Panc1 (cell line): Measurements from ENCODE around the gene RIMKLA. TPM values are rescaled to one million over a fixed set of nuclear protein-coding genes. Genes with fewer than 3 reads are reported as not detected.
A peak's percentile ranks its signal among the peaks of the same experiment; 100 is the strongest.

ENCODE experiments used
- ATAC-seq: fragments of 200-7000 bp; cut with Tn5 transposase; 2 replicates; pipeline ENCODE4 v1.9.1; 2020; ENCODE audit warnings: mild to moderate bottlenecking, moderate library complexity
- BruUV-seq: library from RNA; stranded (reverse); fragments of 400-500 nt; replicated peaks from 2 replicates; lab custom pipeline; 2021; lab: Mats Ljungman, UMichigan
- CTCF ChIA-PET: fragments of 300-600 bp; sonication (Branson Sonifier 250); formaldehyde crosslinking; loops from one replicate; lab custom pipeline; 2022; ENCODE audit warnings: antibody characterized with exemption; lab: Charles Lee
- POLR2A ChIA-PET: fragments of 300-600 bp; sonication (Branson Sonifier 250); formaldehyde crosslinking; loops from one replicate; lab custom pipeline; 2022; ENCODE audit warnings: antibody characterized with exemption; lab: Charles Lee
- DNase-seq: peaks from one replicate; pipeline ENCODE4 v3.0.0-alpha.2; 2010; ENCODE audit warnings: low read depth, low spot score
- H3K27ac ChIP-seq: 2 replicates; pipeline ENCODE4 v1.5.1; 2011; ENCODE audit warnings: mild to moderate bottlenecking, low read length, inconsistent platforms
- H3K27me3 ChIP-seq: fragments of 200-500 bp; sonication (Bioruptor generic); 2 replicates; pipeline ENCODE4 v1.6.0; 2014; ENCODE audit warnings: low read length, inconsistent platforms; ENCODE audit not compliant: control insufficient read depth, insufficient read depth
- H3K36me3 ChIP-seq: fragments of 200-500 bp; sonication (Bioruptor generic); 2 replicates; pipeline ENCODE4 v1.5.1; 2014; ENCODE audit warnings: inconsistent platforms, mild to moderate bottlenecking, low read length, moderate library complexity; ENCODE audit not compliant: control insufficient read depth, insufficient read depth
- H3K4me1 ChIP-seq: 2 replicates; pipeline ENCODE4 v1.5.1; 2011; ENCODE audit warnings: inconsistent platforms, mild to moderate bottlenecking, low read length, moderate library complexity; ENCODE audit not compliant: control insufficient read depth, insufficient read depth
- H3K4me3 ChIP-seq, 2 experiments: 2 replicates each; pipeline ENCODE4 v1.5.1; 2011 to 2012; ENCODE audit warnings: low read depth in 2 of 2, low read length in 2 of 2, mild to moderate bottlenecking in 2 of 2, inconsistent platforms in 1 of 2, moderate library complexity in 1 of 2
- H3K9me3 ChIP-seq: fragments of 200-500 bp; sonication (Bioruptor generic); 2 replicates; pipeline ENCODE4 v1.5.1; 2014; ENCODE audit warnings: low read depth, mild to moderate bottlenecking, inconsistent platforms, low read length, moderate library complexity; ENCODE audit not compliant: control insufficient read depth, insufficient read depth
- CTCF ChIP-seq: fragments of 450-650 bp; IDR thresholded peaks from 2 replicates; pipeline ENCODE4 v1.5.1; 2017; ENCODE audit warnings: mild to moderate bottlenecking
- POLR2AphosphoS5 ChIP-seq: IDR thresholded peaks from 2 replicates; pipeline ENCODE4 v1.6.1; 2012; ENCODE audit warnings: mild to moderate bottlenecking, low read depth, low read length, moderate library complexity
- REST ChIP-seq, 2 experiments: IDR thresholded peaks; 2 replicates each; pipeline ENCODE4 v1.6.1; 2011 to 2012; ENCODE audit warnings: low read depth in 2 of 2, control low read depth in 1 of 2, low read length in 1 of 2, mild to moderate bottlenecking in 1 of 2, moderate library complexity in 1 of 2; ENCODE audit not compliant: insufficient read depth in 1 of 2
- SIN3A ChIP-seq: IDR thresholded peaks from 2 replicates; pipeline ENCODE4 v1.6.1; 2012; ENCODE audit warnings: low read depth, mild to moderate bottlenecking, low read length, moderate library complexity, borderline replicate concordance; ENCODE audit not compliant: insufficient read depth
- TCF7L2 ChIP-seq: IDR thresholded peaks from 2 replicates; pipeline ENCODE4 v1.6.1; 2011; ENCODE audit warnings: mild to moderate bottlenecking, low read depth, low read length, inconsistent platforms
- in situ Hi-C: cut with HindIII; loops from 2 replicates; pipeline ENCODE4 v1.10.0; 2016; ENCODE audit warnings: low sequenced_read_pairs, low pct_unique_long_range_greater_than_20kb
- intact Hi-C: fragments of 100-400 bp; cut with micrococcal nuclease; formaldehyde crosslinking; loops from one replicate; pipeline ENCODE4 v1.10.0; 2022; ENCODE audit not compliant: unreplicated experiment
- total RNA-seq: library from RNA; stranded (reverse); gene quantifications from one replicate; pipeline ENCODE4 v1.2.1, GENCODE V29; 2021; ENCODE audit not compliant: unreplicated experiment

Gene RIMKLA
- total RNA-seq, 1 experiment from 2014 or later = 13.6 TPM

- H3K36me3 ChIP-seq = no peaks in the 10 kb centered on the region
- no TSS peak for BruUV-seq
- in situ Hi-C loops = no loop called here
- TF ChIP-seq TCF7L2 (no peak), CTCF (no peak), SIN3A (no peak), REST (IDR thresholded peaks at IDR 0.05; ENCODE audit: insufficient read depth in 1 of 2, low read depth in 2 of 2, low read length in 1 of 2) (no peak)
- peaks cover 11% of the 10 kb centered on the region for H3K4me1 ChIP-seq
- H3K9me3 ChIP-seq = no peaks in the 10 kb centered on the region
- ATAC-seq = no peak
- H3K27me3 ChIP-seq = 0 out of 2 replicates have a peak, but pooled peaks cover 2% of the 10 kb centered on the region
- H3K4me3 ChIP-seq = peak overlapping the region; percentile 58 to 62
- CTCF ChIA-PET = no interaction called here
- POLR2A ChIA-PET = no interaction called here
- no peak for DNase-seq
- intact Hi-C loops = no loop called here
- H3K27ac ChIP-seq = no peak overlapping the region
Measured at GRCh38 chr1:42381280-42381673, 685 bp downstream of the RIMKLA start.

GRCh38 chr1:42385283-42385682 is 4.7 kb downstream of the RIMKLA start:
- ATAC-seq (no peak), DNase-seq (no peak)
- intact Hi-C loops = no loop called here
- TF ChIP-seq REST (IDR thresholded peaks at IDR 0.05; ENCODE audit: insufficient read depth in 1 of 2, low read depth in 2 of 2, low read length in 1 of 2) (no peak), POLR2AphosphoS5 (no peak), SIN3A (no peak), TCF7L2 (no peak), CTCF (no peak)
- Histone ChIP-seq H3K27ac (no peak overlapping the region), H3K36me3 (no peaks in the 10 kb centered on the region), H3K9me3 (no peaks in the 10 kb centered on the region), H3K4me3 (no peak overlapping the region), H3K4me1 (peaks cover 6% of the 10 kb centered on the region), H3K27me3 (0 out of 2 replicates have a peak, but pooled peaks cover 2% of the 10 kb centered on the region)
- in situ Hi-C loops = no loop called here
- ChIA-PET CTCF (no interaction called here), POLR2A (no interaction called here)
- BruUV-seq = no TSS peak
